Right atrium auricular region (tissue), 2 donors: ENCODE data around the gene PTCHD1. TPM values are rescaled to one million over a fixed set of nuclear protein-coding genes. Genes with fewer than 3 reads are reported as not detected.

Experiments used
- DNase-seq: peaks from one replicate; pipeline ENCODE4 v3.0.0-alpha.2; 2019; ENCODE audit warnings: low spot score
- H3K27ac ChIP-seq, 2 donors: fragments of 200-600 bp; sonication (generic); 1 replicate in 1 of 2; 2 replicates in 1 of 2; pipeline ENCODE4 v1.5.1; 2016 to 2019
- H3K27me3 ChIP-seq, 2 donors: fragments of 200-600 bp; sonication (generic); one replicate each; pipeline versions ENCODE4 v1.5.1 to v1.6.0; 2017 to 2019
- H3K36me3 ChIP-seq: fragments of 200-600 bp; sonication (generic); one replicate; pipeline ENCODE4 v1.5.1; 2016
- H3K4me1 ChIP-seq, 2 donors: fragments of 200-600 bp; sonication (generic); one replicate each; pipeline versions ENCODE4 v1.5.1 to v1.6.0; 2017 to 2019
- H3K4me3 ChIP-seq, 2 donors: fragments of 200-600 bp; sonication (generic); 1 replicate in 1 of 2; 2 replicates in 1 of 2; pipeline ENCODE4 v1.5.1; 2017 to 2019; ENCODE audit warnings: mild to moderate bottlenecking in 1 of 2, moderate library complexity in 1 of 2
- H3K9me3 ChIP-seq, 2 donors: fragments of 200-600 bp; sonication (generic); one replicate each; pipeline ENCODE4 v1.5.1; 2019
- total RNA-seq, 2 donors: library from RNA; depleted of rRNA; stranded (reverse); fragments of >200 nt; gene quantifications; one replicate each; pipeline ENCODE4 v1.1.0, GENCODE V29; 2016
- TF ChIP-seq, protein P1 (sequence below), 2 donors: fragments of 200-600 bp; sonication (generic); IDR thresholded peaks; one replicate each; pipeline ENCODE4 v1.5.1; 2019; ENCODE audit warnings: antibody characterized with exemption in 2 of 2

The PTCHD1 gene
- total RNA-seq, 2 donors from 2014 or later, result 0.07 to 0.20 TPM

GRCh38 chrX:23338334-23338733 is 3.7 kb downstream of the PTCHD1 start:
- Histone ChIP-seq H3K27ac (no peak overlapping the region), H3K27me3 (peaks cover 0 to 3% of the 10 kb centered on the region in 2 donors), H3K36me3 (no peaks in the 10 kb centered on the region), H3K9me3 (no peaks in the 10 kb centered on the region), H3K4me1 (peaks cover 0 to 3% of the 10 kb centered on the region in 2 donors), H3K4me3 (no peak overlapping the region)
- no peak for DNase-seq
- TF ChIP-seq, protein P1, sequence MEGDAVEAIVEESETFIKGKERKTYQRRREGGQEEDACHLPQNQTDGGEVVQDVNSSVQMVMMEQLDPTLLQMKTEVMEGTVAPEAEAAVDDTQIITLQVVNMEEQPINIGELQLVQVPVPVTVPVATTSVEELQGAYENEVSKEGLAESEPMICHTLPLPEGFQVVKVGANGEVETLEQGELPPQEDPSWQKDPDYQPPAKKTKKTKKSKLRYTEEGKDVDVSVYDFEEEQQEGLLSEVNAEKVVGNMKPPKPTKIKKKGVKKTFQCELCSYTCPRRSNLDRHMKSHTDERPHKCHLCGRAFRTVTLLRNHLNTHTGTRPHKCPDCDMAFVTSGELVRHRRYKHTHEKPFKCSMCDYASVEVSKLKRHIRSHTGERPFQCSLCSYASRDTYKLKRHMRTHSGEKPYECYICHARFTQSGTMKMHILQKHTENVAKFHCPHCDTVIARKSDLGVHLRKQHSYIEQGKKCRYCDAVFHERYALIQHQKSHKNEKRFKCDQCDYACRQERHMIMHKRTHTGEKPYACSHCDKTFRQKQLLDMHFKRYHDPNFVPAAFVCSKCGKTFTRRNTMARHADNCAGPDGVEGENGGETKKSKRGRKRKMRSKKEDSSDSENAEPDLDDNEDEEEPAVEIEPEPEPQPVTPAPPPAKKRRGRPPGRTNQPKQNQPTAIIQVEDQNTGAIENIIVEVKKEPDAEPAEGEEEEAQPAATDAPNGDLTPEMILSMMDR (IDR thresholded peaks at IDR 0.05), result no peak

GRCh38 chrX:23341452-23341851 is 6.8 kb downstream of the PTCHD1 start:
- H3K27me3 ChIP-seq, result no peaks in the 10 kb centered on the region
- DNase-seq, result no peak
- TF ChIP-seq, protein P1 (IDR thresholded peaks at IDR 0.05), result no peak

GRCh38 chrX:23344238-23344903 is 9.7 kb downstream of the PTCHD1 start:
- no peak overlapping the region for H3K4me3 ChIP-seq
- H3K27me3 ChIP-seq, result peaks cover 0 to 2% of the 10 kb centered on the region in 2 donors
- H3K36me3 ChIP-seq, result no peaks in the 10 kb centered on the region
- H3K9me3 ChIP-seq, result no peaks in the 10 kb centered on the region
- H3K27ac ChIP-seq, result no peak overlapping the region
- no peak for DNase-seq
- TF ChIP-seq, protein P1 (IDR thresholded peaks at IDR 0.05), result no peak
- no peaks in the 10 kb centered on the region for H3K4me1 ChIP-seq

More at GRCh38 chrX:23341452-23341851, 6.8 kb downstream of the PTCHD1 start:
- Histone ChIP-seq H3K36me3 (no peaks in the 10 kb centered on the region), H3K27ac (no peak overlapping the region), H3K4me1 (no peaks in the 10 kb centered on the region), H3K9me3 (no peaks in the 10 kb centered on the region), H3K4me3 (no peak overlapping the region)

GRCh38 chrX:23344904-23345271 is 10.2 kb downstream of the PTCHD1 start:
- H3K27me3 ChIP-seq, result peaks cover 0 to 2% of the 10 kb centered on the region in 2 donors
- no peak overlapping the region for H3K4me3 ChIP-seq
- no peaks in the 10 kb centered on the region for H3K4me1 ChIP-seq
- TF ChIP-seq, protein P1 (IDR thresholded peaks at IDR 0.05), result no peak
- H3K9me3 ChIP-seq, result no peaks in the 10 kb centered on the region
- no peaks in the 10 kb centered on the region for H3K36me3 ChIP-seq
- no peak overlapping the region for H3K27ac ChIP-seq
- no peak for DNase-seq

GRCh38 chrX:23356189-23356588 is 21.5 kb downstream of the PTCHD1 start:
- Histone ChIP-seq H3K4me3 (no peak overlapping the region), H3K4me1 (no peaks in the 10 kb centered on the region), H3K36me3 (no peaks in the 10 kb centered on the region), H3K27me3 (no peaks in the 10 kb centered on the region), H3K9me3 (peaks cover 0 to 9% of the 10 kb centered on the region in 2 donors), H3K27ac (no peak overlapping the region)
- TF ChIP-seq, protein P1 (IDR thresholded peaks at IDR 0.05), result no peak
- no peak for DNase-seq

- Histone ChIP-seq H3K27me3 (no peaks in the 10 kb centered on the region), H3K4me1 (no peaks in the 10 kb centered on the region), H3K36me3 (no peaks in the 10 kb centered on the region), H3K27ac (no peak overlapping the region), H3K9me3 (no peaks in the 10 kb centered on the region), H3K4me3 (no peak overlapping the region)
- TF ChIP-seq, protein P1 (IDR thresholded peaks at IDR 0.05), result no peak
- DNase-seq, result no peak
Observed at GRCh38 chrX:23364416-23364815, 29.8 kb downstream of the PTCHD1 start.
